Measurements from ENCODE around the gene TMEM44. TPM values are rescaled to one million over a fixed set of nuclear protein-coding genes. Genes with fewer than 3 reads are reported as not detected.

TMEM44 gene
- total and polyA plus RNA-seq, 9 of the 15 experiments (the other 6 are each of a cell fraction or from before 2014, with no cell fraction given): 0.53 to 18.1 (median 11.3) TPM

DNA sequence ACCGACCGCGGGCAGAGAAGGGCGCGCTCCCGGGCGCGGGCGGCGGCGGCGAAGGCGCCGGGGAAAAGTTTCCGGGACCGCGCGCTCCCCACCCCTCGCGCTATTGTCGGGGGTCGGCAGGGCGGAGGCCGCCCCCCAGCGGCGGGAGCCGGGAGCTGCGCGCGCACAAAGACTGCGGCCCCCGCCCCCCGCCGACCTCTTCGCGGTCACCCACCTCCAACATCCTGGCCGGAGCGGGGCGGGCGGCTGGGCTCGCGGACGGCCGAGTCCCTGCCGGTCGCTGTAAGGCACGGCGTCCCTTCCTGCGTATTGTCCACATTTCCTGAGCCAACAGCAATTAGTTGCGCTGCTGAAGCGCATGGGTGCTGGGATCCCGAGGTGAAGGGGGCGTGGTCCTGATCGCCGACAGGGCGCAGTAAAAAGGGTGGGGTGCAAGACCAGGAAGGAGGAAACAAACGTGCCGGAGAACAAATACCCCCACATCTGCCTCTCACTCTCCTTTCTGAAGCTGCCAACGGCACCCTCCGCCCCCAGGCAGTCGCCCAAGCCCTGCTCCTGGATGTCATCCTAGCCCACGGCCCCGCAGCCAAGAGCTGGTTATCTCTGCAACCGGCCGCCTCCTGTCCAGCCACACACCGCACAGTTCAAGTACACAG is at the start of gene TMEM44 (continued):
- TF ChIP-seq, protein P1, sequence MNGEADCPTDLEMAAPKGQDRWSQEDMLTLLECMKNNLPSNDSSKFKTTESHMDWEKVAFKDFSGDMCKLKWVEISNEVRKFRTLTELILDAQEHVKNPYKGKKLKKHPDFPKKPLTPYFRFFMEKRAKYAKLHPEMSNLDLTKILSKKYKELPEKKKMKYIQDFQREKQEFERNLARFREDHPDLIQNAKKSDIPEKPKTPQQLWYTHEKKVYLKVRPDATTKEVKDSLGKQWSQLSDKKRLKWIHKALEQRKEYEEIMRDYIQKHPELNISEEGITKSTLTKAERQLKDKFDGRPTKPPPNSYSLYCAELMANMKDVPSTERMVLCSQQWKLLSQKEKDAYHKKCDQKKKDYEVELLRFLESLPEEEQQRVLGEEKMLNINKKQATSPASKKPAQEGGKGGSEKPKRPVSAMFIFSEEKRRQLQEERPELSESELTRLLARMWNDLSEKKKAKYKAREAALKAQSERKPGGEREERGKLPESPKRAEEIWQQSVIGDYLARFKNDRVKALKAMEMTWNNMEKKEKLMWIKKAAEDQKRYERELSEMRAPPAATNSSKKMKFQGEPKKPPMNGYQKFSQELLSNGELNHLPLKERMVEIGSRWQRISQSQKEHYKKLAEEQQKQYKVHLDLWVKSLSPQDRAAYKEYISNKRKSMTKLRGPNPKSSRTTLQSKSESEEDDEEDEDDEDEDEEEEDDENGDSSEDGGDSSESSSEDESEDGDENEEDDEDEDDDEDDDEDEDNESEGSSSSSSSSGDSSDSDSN (IDR thresholded peaks at IDR 0.05; ENCODE audit: borderline replicate concordance in 1 of 2, low read depth in 2 of 2, low read length in 2 of 2): peak; percentile 18 to 80; a peak in 1 of 4 replicates
- peak in 1 of 2 experiments; percentile 36; a peak in 2 of 4 replicates for TF ChIP-seq TRIM24 (IDR thresholded peaks at IDR 0.05)
- no peak for TF ChIP-seq CAMTA2 (CRISPR knock-in tag; conservative IDR thresholded peaks at IDR 0.05)
- TF ChIP-seq, protein P2, sequence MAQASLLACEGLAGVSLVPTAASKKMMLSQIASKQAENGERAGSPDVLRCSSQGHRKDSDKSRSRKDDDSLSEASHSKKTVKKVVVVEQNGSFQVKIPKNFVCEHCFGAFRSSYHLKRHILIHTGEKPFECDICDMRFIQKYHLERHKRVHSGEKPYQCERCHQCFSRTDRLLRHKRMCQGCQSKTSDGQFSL (CRISPR knock-in tag; IDR thresholded peaks at IDR 0.05): 0 out of 2 replicates have a peak, but pooled peaks have one; percentile 38
- TF ChIP-seq, protein P2 (tag; IDR thresholded peaks at IDR 0.05): no peak
- TF ChIP-seq SRSF7 (optimal IDR thresholded peaks at IDR 0.05; ENCODE audit: low read depth, low read length): no peak
- TF ChIP-seq ATF7 (IDR thresholded peaks at IDR 0.05): peak; percentile 71
- TF ChIP-seq NR2C2 (CRISPR knock-in tag; IDR thresholded peaks at IDR 0.05): peak; percentile 44; the same call in 1 of the 2 replicates
- peak; percentile 61; the same call in 1 of the 2 replicates for TF ChIP-seq NR2C2 (tag; IDR thresholded peaks at IDR 0.05)
- peak; percentile 65 for TF ChIP-seq CBX1 (IDR thresholded peaks at IDR 0.05; ENCODE audit: low read depth)
- TF ChIP-seq NR1H2 (CRISPR knock-in tag; IDR thresholded peaks at IDR 0.05): no peak
- TF ChIP-seq, protein P3, sequence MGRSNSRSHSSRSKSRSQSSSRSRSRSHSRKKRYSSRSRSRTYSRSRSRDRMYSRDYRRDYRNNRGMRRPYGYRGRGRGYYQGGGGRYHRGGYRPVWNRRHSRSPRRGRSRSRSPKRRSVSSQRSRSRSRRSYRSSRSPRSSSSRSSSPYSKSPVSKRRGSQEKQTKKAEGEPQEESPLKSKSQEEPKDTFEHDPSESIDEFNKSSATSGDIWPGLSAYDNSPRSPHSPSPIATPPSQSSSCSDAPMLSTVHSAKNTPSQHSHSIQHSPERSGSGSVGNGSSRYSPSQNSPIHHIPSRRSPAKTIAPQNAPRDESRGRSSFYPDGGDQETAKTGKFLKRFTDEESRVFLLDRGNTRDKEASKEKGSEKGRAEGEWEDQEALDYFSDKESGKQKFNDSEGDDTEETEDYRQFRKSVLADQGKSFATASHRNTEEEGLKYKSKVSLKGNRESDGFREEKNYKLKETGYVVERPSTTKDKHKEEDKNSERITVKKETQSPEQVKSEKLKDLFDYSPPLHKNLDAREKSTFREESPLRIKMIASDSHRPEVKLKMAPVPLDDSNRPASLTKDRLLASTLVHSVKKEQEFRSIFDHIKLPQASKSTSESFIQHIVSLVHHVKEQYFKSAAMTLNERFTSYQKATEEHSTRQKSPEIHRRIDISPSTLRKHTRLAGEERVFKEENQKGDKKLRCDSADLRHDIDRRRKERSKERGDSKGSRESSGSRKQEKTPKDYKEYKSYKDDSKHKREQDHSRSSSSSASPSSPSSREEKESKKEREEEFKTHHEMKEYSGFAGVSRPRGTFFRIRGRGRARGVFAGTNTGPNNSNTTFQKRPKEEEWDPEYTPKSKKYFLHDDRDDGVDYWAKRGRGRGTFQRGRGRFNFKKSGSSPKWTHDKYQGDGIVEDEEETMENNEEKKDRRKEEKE (IDR thresholded peaks at IDR 0.05; ENCODE audit: borderline replicate concordance in 1 of 2, control insufficient read depth in 1 of 2, low read depth in 2 of 2, low read length in 1 of 2): 0 out of 4 replicates have a peak, but pooled peaks of 1 of the 2 experiments have one; percentile 23
- TF ChIP-seq PCBP1 (IDR thresholded peaks at IDR 0.05; ENCODE audit: low read depth, low read length, poor library complexity, severe bottlenecking): peak; percentile 65
- peak; percentile 84 for TF ChIP-seq L3MBTL2 (IDR thresholded peaks at IDR 0.05)
- no peak for TF ChIP-seq EZH2 (IDR thresholded peaks at IDR 0.05; ENCODE audit: borderline replicate concordance, low read depth, low read length)
- TF ChIP-seq FOXJ3 (CRISPR knock-in tag; IDR thresholded peaks at IDR 0.05): no peak
- TF ChIP-seq SIN3A (IDR thresholded peaks at IDR 0.05; ENCODE audit: borderline replicate concordance in 2 of 2, control insufficient read depth in 1 of 2, low read depth in 2 of 2, low read length in 2 of 2): peak in 1 of 2 experiments; percentile 78; a peak in 3 of 4 replicates
- TF ChIP-seq, protein P4, sequence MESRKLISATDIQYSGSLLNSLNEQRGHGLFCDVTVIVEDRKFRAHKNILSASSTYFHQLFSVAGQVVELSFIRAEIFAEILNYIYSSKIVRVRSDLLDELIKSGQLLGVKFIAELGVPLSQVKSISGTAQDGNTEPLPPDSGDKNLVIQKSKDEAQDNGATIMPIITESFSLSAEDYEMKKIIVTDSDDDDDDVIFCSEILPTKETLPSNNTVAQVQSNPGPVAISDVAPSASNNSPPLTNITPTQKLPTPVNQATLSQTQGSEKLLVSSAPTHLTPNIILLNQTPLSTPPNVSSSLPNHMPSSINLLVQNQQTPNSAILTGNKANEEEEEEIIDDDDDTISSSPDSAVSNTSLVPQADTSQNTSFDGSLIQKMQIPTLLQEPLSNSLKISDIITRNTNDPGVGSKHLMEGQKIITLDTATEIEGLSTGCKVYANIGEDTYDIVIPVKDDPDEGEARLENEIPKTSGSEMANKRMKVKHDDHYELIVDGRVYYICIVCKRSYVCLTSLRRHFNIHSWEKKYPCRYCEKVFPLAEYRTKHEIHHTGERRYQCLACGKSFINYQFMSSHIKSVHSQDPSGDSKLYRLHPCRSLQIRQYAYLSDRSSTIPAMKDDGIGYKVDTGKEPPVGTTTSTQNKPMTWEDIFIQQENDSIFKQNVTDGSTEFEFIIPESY (CRISPR knock-in tag; IDR thresholded peaks at IDR 0.05): peak; percentile 45; the same call in 1 of the 2 replicates
